Natural killer cell (primary cell): Measurements from ENCODE around the gene ECE1. TPM values are rescaled to one million over a fixed set of nuclear protein-coding genes. Genes with fewer than 3 reads are reported as not detected.

Source experiments
- ATAC-seq, 3 donors: fragments of 150-1000 bp in 2 of 3; fragments of 200-7000 bp in 1 of 3; cut with Tn5 transposase; 1 replicate in 1 of 3; 2 replicates in 2 of 3; pipeline ENCODE4 v1.10.0; 2021; ENCODE audit warnings: mild to moderate bottlenecking in 2 of 3, moderate library complexity in 2 of 3
- DNase-seq, 2 donors: peaks; one replicate each; pipeline versions ENCODE4 v3.0.0 to v3.0.0-alpha.2; 2013 to 2021; ENCODE audit warnings: mixed read lengths in 1 of 2
- H3K27ac ChIP-seq: one replicate; pipeline ENCODE4 v1.5.1; 2013; ENCODE audit warnings: mild to moderate bottlenecking, low read length
- H3K27me3 ChIP-seq: one replicate; pipeline ENCODE4 v1.6.1; 2013; ENCODE audit warnings: low read length; ENCODE audit not compliant: control insufficient read depth, insufficient read depth
- H3K36me3 ChIP-seq: one replicate; pipeline ENCODE4 v1.6.1; 2013; ENCODE audit warnings: low read length; ENCODE audit not compliant: control insufficient read depth, insufficient read depth
- H3K4me1 ChIP-seq: one replicate; pipeline ENCODE4 v1.6.1; 2013; ENCODE audit warnings: low read length; ENCODE audit not compliant: control insufficient read depth, insufficient read depth
- H3K4me3 ChIP-seq: one replicate; pipeline ENCODE4 v1.5.1; 2013; ENCODE audit warnings: low read length
- H3K9me3 ChIP-seq: one replicate; pipeline ENCODE4 v1.6.1; 2013; ENCODE audit warnings: low read length; ENCODE audit not compliant: control insufficient read depth, insufficient read depth
- H3K27ac Mint-ChIP-seq, 2 donors: one replicate each; pipeline ENCODE4 v1.8.0; 2022; ENCODE audit warnings: mild to moderate bottlenecking in 2 of 2, mixed read lengths in 2 of 2, moderate library complexity in 1 of 2
- H3K27me3 Mint-ChIP-seq, 2 donors: one replicate each; pipeline ENCODE4 v1.8.0; 2022; ENCODE audit warnings: low read depth in 2 of 2, mixed read lengths in 2 of 2
- H3K36me3 Mint-ChIP-seq: one replicate; pipeline ENCODE4 v1.8.0; 2022; ENCODE audit warnings: mixed read lengths
- H3K4me1 Mint-ChIP-seq, 2 donors: one replicate each; pipeline ENCODE4 v1.8.0; 2022; ENCODE audit warnings: mixed read lengths in 2 of 2
- H3K4me3 Mint-ChIP-seq: one replicate; pipeline ENCODE4 v1.8.0; 2022; ENCODE audit warnings: mild to moderate bottlenecking, moderate library complexity, mixed read lengths
- H3K9me3 Mint-ChIP-seq, 2 donors: one replicate each; pipeline ENCODE4 v1.8.0; 2022; ENCODE audit warnings: mixed read lengths in 2 of 2
- WGBS: methylation state at CpG from one replicate; pipeline ENCODE4 v1.1.7; 2013; ENCODE audit warnings: missing lambda C conversion rate; ENCODE audit not compliant: insufficient coverage; 5-methylcytosine and 5-hydroxymethylcytosine counted together
- intact Hi-C: fragments of 100-400 bp; cut with micrococcal nuclease; formaldehyde crosslinking; loops from one replicate; pipeline ENCODE4 v1.14.2; 2022
- total RNA-seq, 4 donors: library from RNA; stranded (reverse); fragments of 120-200 nt in 1 of 4; gene quantifications; one replicate each; pipeline versions ENCODE4 v1.2.3 to v1.2.4, GENCODE V29; 2013 to 2022
- TF ChIP-seq, protein P1 (sequence below): fragments of 200-600 bp; IDR thresholded peaks from one replicate; pipeline ENCODE4 v1.8.0; 2022; ENCODE audit warnings: antibody characterized with exemption

The ECE1 gene
- total RNA-seq, 3 donors from 2014 or later (not counting 1 experiment from before 2014, with no cell fraction given), result 47.2 to 70.1 (median 50.7) TPM

DNA sequence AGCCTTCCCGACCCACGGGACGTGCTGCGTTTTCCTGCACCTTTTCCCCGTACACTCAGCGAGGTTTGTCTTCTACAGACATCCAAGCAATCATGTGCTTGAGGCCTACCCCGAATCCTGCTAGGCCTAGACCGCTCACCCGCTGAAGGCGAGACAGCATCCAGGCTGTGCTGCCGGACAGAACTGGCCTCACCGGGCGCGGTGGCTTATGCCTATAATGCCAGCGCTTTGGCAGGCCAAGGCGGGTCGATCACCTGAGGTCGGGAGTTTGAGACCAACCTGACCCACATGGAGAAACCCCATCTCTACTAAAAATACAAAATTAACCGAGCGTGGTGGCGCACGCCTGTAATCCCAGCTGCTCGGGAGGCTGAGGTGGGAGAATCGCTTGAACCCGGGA is 54.1 kb downstream of the ECE1 start:
- no peak for ATAC-seq
- intact Hi-C loops, result no loop called here
- H3K27ac Mint-ChIP-seq, result no peak overlapping the region

DNA sequence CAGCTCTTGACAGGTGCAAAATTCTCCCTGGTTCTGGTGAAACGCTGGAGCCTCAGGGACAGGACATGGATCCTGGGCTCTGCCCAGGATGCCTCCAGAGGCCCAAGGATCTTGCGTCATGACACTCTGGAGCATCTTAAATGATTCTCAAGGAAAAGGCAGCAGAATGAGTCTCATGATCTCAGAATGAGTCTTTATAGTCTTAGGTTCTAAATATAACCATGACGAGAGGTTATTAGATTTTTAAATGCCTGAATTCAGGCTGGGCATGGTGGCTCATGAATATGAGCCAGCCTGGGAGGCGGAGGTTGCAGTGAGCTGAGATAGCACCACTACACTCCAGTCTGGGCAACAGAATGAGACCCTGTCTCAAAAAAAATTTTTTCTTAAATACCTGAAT is 55.5 kb downstream of the ECE1 start:
- TF ChIP-seq, protein P1, sequence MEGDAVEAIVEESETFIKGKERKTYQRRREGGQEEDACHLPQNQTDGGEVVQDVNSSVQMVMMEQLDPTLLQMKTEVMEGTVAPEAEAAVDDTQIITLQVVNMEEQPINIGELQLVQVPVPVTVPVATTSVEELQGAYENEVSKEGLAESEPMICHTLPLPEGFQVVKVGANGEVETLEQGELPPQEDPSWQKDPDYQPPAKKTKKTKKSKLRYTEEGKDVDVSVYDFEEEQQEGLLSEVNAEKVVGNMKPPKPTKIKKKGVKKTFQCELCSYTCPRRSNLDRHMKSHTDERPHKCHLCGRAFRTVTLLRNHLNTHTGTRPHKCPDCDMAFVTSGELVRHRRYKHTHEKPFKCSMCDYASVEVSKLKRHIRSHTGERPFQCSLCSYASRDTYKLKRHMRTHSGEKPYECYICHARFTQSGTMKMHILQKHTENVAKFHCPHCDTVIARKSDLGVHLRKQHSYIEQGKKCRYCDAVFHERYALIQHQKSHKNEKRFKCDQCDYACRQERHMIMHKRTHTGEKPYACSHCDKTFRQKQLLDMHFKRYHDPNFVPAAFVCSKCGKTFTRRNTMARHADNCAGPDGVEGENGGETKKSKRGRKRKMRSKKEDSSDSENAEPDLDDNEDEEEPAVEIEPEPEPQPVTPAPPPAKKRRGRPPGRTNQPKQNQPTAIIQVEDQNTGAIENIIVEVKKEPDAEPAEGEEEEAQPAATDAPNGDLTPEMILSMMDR, result no peak
- ATAC-seq (no peak), DNase-seq (no peak)
- Histone ChIP-seq H3K27ac (no peak overlapping the region), H3K36me3 (peaks cover 32% of the 10 kb centered on the region), H3K27me3 (no peaks in the 10 kb centered on the region), H3K4me1 (peaks cover 5% of the 10 kb centered on the region), H3K4me3 (no peak overlapping the region), H3K9me3 (no peaks in the 10 kb centered on the region)
- H3K27ac Mint-ChIP-seq, result no peak overlapping the region
- no peak overlapping the region for H3K4me3 Mint-ChIP-seq
- intact Hi-C loops, result loop anchor here (5.0 kb wide), 1 partner anchor 233 kb away; no protein-coding TSS in a partner anchor
- H3K4me1 Mint-ChIP-seq, result peaks cover 0 to 9% of the 10 kb centered on the region in 2 donors
- 94% methylated on average over 4 of the region's 4 CpGs for WGBS
- no peaks in the 10 kb centered on the region for H3K9me3 Mint-ChIP-seq
- H3K36me3 Mint-ChIP-seq, result no peaks in the 10 kb centered on the region
- no peaks in the 10 kb centered on the region for H3K27me3 Mint-ChIP-seq

More for the DNA sequence above, 54.1 kb downstream of the ECE1 start:
- WGBS, result 98% methylated on average over 25 of the region's 25 CpGs
- no peaks in the 10 kb centered on the region for H3K9me3 Mint-ChIP-seq
- peaks cover 0 to 10% of the 10 kb centered on the region in 2 donors for H3K4me1 Mint-ChIP-seq
- no peak overlapping the region for H3K4me3 ChIP-seq
- H3K36me3 Mint-ChIP-seq, result no peaks in the 10 kb centered on the region
- no peak overlapping the region for H3K27ac ChIP-seq
- peaks cover 5% of the 10 kb centered on the region for H3K4me1 ChIP-seq
- H3K36me3 ChIP-seq, result peaks cover 34% of the 10 kb centered on the region
- H3K4me3 Mint-ChIP-seq, result no peak overlapping the region
- TF ChIP-seq, protein P1, result no peak
- no peaks in the 10 kb centered on the region for H3K27me3 Mint-ChIP-seq
- no peaks in the 10 kb centered on the region for H3K27me3 ChIP-seq
- DNase-seq, result no peak
- H3K9me3 ChIP-seq, result no peaks in the 10 kb centered on the region

DNA sequence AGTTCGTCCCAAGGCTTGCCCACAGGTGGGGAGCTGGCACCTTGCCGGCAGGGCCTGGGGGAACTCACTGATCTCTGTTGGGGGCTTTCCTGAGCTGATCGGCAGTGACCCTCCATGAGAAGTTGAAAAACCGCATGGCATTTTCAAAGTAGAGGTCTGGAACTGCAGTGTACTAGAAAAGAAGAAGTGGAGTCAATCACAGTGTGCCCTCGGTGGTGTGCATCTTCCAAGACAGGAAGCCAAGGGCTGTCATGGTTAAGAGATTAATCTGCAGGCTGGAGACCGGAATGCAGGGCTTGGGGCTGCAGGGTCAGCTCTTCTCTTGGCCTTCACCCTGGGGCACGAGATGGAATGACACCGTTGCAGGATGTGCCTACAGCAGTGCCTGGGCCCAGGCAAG is 56.8 kb downstream of the ECE1 start:
- Histone ChIP-seq H3K27me3 (no peaks in the 10 kb centered on the region), H3K36me3 (peaks cover 31% of the 10 kb centered on the region), H3K27ac (no peak overlapping the region), H3K9me3 (no peaks in the 10 kb centered on the region), H3K4me3 (no peak overlapping the region), H3K4me1 (no peaks in the 10 kb centered on the region)
- H3K27me3 Mint-ChIP-seq, result no peaks in the 10 kb centered on the region
- ATAC-seq (no peak), DNase-seq (no peak)
- no peaks in the 10 kb centered on the region for H3K9me3 Mint-ChIP-seq
- 43% methylated on average over 8 of the region's 8 CpGs for WGBS
- H3K4me1 Mint-ChIP-seq, result no peaks in the 10 kb centered on the region
- no peak overlapping the region for H3K4me3 Mint-ChIP-seq
- H3K36me3 Mint-ChIP-seq, result no peaks in the 10 kb centered on the region
- intact Hi-C loops, result loop anchor here (5.0 kb wide), 1 partner anchor 234 kb away; no protein-coding TSS in a partner anchor
- no peak overlapping the region for H3K27ac Mint-ChIP-seq
- TF ChIP-seq, protein P1, result no peak

DNA sequence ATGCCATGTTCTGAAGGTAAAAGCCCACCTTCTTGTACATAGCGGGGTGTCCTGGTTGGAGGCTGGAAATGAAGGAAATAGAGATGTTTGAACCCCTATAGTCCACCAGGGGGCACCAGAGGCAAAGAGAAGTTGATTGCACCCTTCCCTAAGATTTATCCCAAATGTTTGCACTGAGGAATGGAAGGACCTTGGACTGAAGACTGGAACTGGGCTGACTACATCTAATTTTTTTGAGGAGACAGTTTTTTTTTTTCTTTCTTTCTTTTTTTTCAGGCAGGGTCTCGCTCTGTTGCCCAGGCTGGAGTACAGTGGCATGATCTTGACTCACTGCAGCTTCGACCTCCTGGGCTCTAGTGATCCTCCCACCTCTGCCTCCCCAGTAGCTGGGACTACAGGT is 58.2 kb downstream of the ECE1 start:
- no peaks in the 10 kb centered on the region for H3K27me3 ChIP-seq
- peak in 1 of 2 donors; percentile 76 for DNase-seq
- H3K36me3 Mint-ChIP-seq, result no peaks in the 10 kb centered on the region
- intact Hi-C loops, result loop anchor here (1.0 to 5.0 kb wide), 3 partner anchors 23 to 235 kb away; no protein-coding TSS in a partner anchor
- 89% methylated on average over 2 of the region's 3 CpGs for WGBS
- no peaks in the 10 kb centered on the region for H3K4me1 ChIP-seq
- no peaks in the 10 kb centered on the region for H3K4me1 Mint-ChIP-seq
- no peak overlapping the region for H3K27ac Mint-ChIP-seq
- no peaks in the 10 kb centered on the region for H3K9me3 Mint-ChIP-seq
- no peak overlapping the region for H3K27ac ChIP-seq
- H3K27me3 Mint-ChIP-seq, result no peaks in the 10 kb centered on the region
- no peak overlapping the region for H3K4me3 ChIP-seq
- peak; percentile 71 to 74 (median 71) for ATAC-seq
- peaks cover 32% of the 10 kb centered on the region for H3K36me3 ChIP-seq
- H3K9me3 ChIP-seq, result no peaks in the 10 kb centered on the region
- no peak overlapping the region for H3K4me3 Mint-ChIP-seq
- TF ChIP-seq, protein P1, result peak; percentile 94
